WTC11 (cell line): Measurements from ENCODE around the gene MXRA8. TPM values are rescaled to one million over a fixed set of nuclear protein-coding genes. Genes with fewer than 3 reads are reported as not detected.

ENCODE experiments used
- AFF4 ChIP-seq: sonication (generic); formaldehyde crosslinking; IDR thresholded peaks from 2 replicates; pipeline ENCODE4 v1.8.1; 2023; ENCODE audit warnings: mild to moderate bottlenecking, missing genetic modification reagents, borderline replicate concordance
- ARID4B ChIP-seq: sonication (generic); formaldehyde crosslinking; IDR thresholded peaks from 2 replicates; pipeline ENCODE4 v1.8.0; 2023; ENCODE audit warnings: missing genetic modification reagents, mild to moderate bottlenecking, borderline replicate concordance
- ELF4 ChIP-seq: sonication (generic); formaldehyde crosslinking; IDR thresholded peaks from 2 replicates; pipeline ENCODE4 v1.8.1; 2022; ENCODE audit warnings: low read depth, mild to moderate bottlenecking, moderate library complexity, missing genetic modification reagents
- ESRRA ChIP-seq: sonication (generic); formaldehyde crosslinking; IDR thresholded peaks from 2 replicates; pipeline ENCODE4 v1.8.1; 2022; ENCODE audit warnings: mild to moderate bottlenecking, missing genetic modification reagents, borderline replicate concordance
- ETV6 ChIP-seq: sonication (generic); formaldehyde crosslinking; IDR thresholded peaks from 2 replicates; pipeline ENCODE4 v1.8.1; 2022; ENCODE audit warnings: mild to moderate bottlenecking, missing genetic modification reagents
- FOXP1 ChIP-seq: sonication (generic); formaldehyde crosslinking; IDR thresholded peaks from 2 replicates; pipeline ENCODE4 v1.8.0; 2022; ENCODE audit warnings: missing genetic modification reagents, mild to moderate bottlenecking, moderate library complexity, borderline replicate concordance
- FOXP4 ChIP-seq: sonication (generic); formaldehyde crosslinking; IDR thresholded peaks from 2 replicates; pipeline ENCODE4 v1.8.0; 2022; ENCODE audit warnings: mild to moderate bottlenecking, missing genetic modification reagents
- GABPB1 ChIP-seq: sonication (generic); formaldehyde crosslinking; IDR thresholded peaks from 2 replicates; pipeline ENCODE4 v1.8.1; 2023; ENCODE audit warnings: mild to moderate bottlenecking, missing genetic modification reagents
- HMGA2 ChIP-seq: fragments of 250-450 bp; sonication (Bioruptor Pico); IDR thresholded peaks from 2 replicates; pipeline ENCODE4 v1.4.0; 2021; ENCODE audit warnings: mild to moderate bottlenecking, moderate library complexity
- KAT7 ChIP-seq: sonication (generic); formaldehyde crosslinking; IDR thresholded peaks from 2 replicates; pipeline ENCODE4 v1.8.1; 2023; ENCODE audit warnings: missing genetic modification reagents, mild to moderate bottlenecking, borderline replicate concordance
- MAX ChIP-seq: sonication (generic); formaldehyde crosslinking; IDR thresholded peaks from 2 replicates; pipeline ENCODE4 v1.8.0; 2022; ENCODE audit warnings: mild to moderate bottlenecking, missing genetic modification reagents
- NFYB ChIP-seq: sonication (generic); formaldehyde crosslinking; conservative IDR thresholded peaks from 2 replicates; pipeline ENCODE4 v1.8.0; 2022; ENCODE audit warnings: low read depth, missing genetic modification reagents
- SP1 ChIP-seq: sonication (generic); formaldehyde crosslinking; conservative IDR thresholded peaks from 2 replicates; pipeline ENCODE4 v1.8.1; 2022; ENCODE audit warnings: missing genetic modification reagents
- ZBTB21 ChIP-seq: sonication (generic); formaldehyde crosslinking; IDR thresholded peaks from 2 replicates; pipeline ENCODE4 v1.8.1; 2023; ENCODE audit warnings: mild to moderate bottlenecking, missing genetic modification reagents, borderline replicate concordance
- ZNF138 ChIP-seq: sonication (generic); formaldehyde crosslinking; conservative IDR thresholded peaks from 2 replicates; pipeline ENCODE4 v1.8.1; 2022; ENCODE audit warnings: mild to moderate bottlenecking, moderate library complexity, missing genetic modification reagents
- ZNF281 ChIP-seq: sonication (generic); formaldehyde crosslinking; IDR thresholded peaks from 2 replicates; pipeline ENCODE4 v1.8.0; 2023; ENCODE audit warnings: mild to moderate bottlenecking, missing genetic modification reagents
- ZNF416 ChIP-seq: fragments of 250-450 bp; sonication (Bioruptor Pico); IDR thresholded peaks from 2 replicates; pipeline ENCODE4 v1.9.0; 2021; ENCODE audit warnings: mild to moderate bottlenecking, inconsistent platforms
- total RNA-seq: library from RNA; stranded (reverse); gene quantifications from 3 replicates; pipeline ENCODE4 v1.2.3, GENCODE V29; 2021

The MXRA8 gene
- total RNA-seq, 1 experiment from 2014 or later: 6.7 TPM

- TF ChIP-seq SP1 (CRISPR knock-in tag) (peak; percentile 99), ESRRA (CRISPR knock-in tag) (no peak), ZBTB21 (no peak), HMGA2 (CRISPR knock-in tag) (no peak), GABPB1 (peak; percentile 71; the same call in 1 of the 2 replicates), AFF4 (CRISPR knock-in tag) (peak; percentile 72; the same call in 1 of the 2 replicates), ELF4 (CRISPR knock-in tag) (no peak), ZNF416 (CRISPR knock-in tag) (0 out of 2 replicates have a peak, but pooled peaks have one; percentile 58), NFYB (CRISPR knock-in tag) (peak; percentile 100), ARID4B (CRISPR knock-in tag) (peak; percentile 61; the same call in 1 of the 2 replicates), FOXP4 (CRISPR knock-in tag) (peak; percentile 86; the same call in 1 of the 2 replicates), ZNF281 (CRISPR knock-in tag) (0 out of 2 replicates have a peak, but pooled peaks have one; percentile 55), ETV6 (CRISPR knock-in tag) (peak; percentile 20; the same call in 1 of the 2 replicates), KAT7 (no peak; the same call in 1 of the 2 replicates), MAX (peak; percentile 78), ZNF138 (no peak), FOXP1 (peak; percentile 67; the same call in 1 of the 2 replicates)
Observed at GRCh38 chr1:1399187-1399871, 41.0 kb upstream of the MXRA8 start, which contains the start of gene CCNL2 (continued).
